SJSA1 (cell line): ENCODE data around the gene CCDC174. TPM values are rescaled to one million over a fixed set of nuclear protein-coding genes. Genes with fewer than 3 reads are reported as not detected.
"Not testable (repeated sequence)": the region's sequence is repeated elsewhere in the genome, so short reads cannot be mapped to it uniquely, and the experiment has no call there.

Experiments used
- DNase-seq, 2 experiments: peaks; one replicate each; pipeline ENCODE4 v3.0.0-alpha.2; 2015 to 2020; ENCODE audit warnings: low spot score in 2 of 2, low read depth in 1 of 2
- H3K27ac ChIP-seq: fragments of 250-450 bp; sonication (Bioruptor Pico); 2 replicates; pipeline ENCODE4 v1.5.1; 2020; ENCODE audit warnings: mild to moderate bottlenecking, moderate library complexity
- H3K27me3 ChIP-seq: fragments of 250-450 bp; sonication (Bioruptor Pico); replicated peaks from 2 replicates; pipeline ENCODE4 v1.5.1; 2020; ENCODE audit warnings: mild to moderate bottlenecking, moderate library complexity
- H3K36me3 ChIP-seq: fragments of 250-450 bp; sonication (Bioruptor Pico); 2 replicates; pipeline ENCODE4 v1.5.1; 2020; ENCODE audit warnings: mild to moderate bottlenecking
- H3K4me1 ChIP-seq: fragments of 250-450 bp; sonication (Bioruptor Pico); replicated peaks from 2 replicates; pipeline ENCODE4 v1.6.1; 2021; ENCODE audit warnings: mild to moderate bottlenecking
- H3K4me3 ChIP-seq: fragments of 250-450 bp; sonication (Bioruptor Pico); 2 replicates; pipeline ENCODE4 v1.5.1; 2020; ENCODE audit warnings: mild to moderate bottlenecking
- H3K9me3 ChIP-seq: fragments of 250-450 bp; sonication (Bioruptor Pico); replicated peaks from 2 replicates; pipeline ENCODE4 v1.5.1; 2020; ENCODE audit warnings: mild to moderate bottlenecking
- total RNA-seq: library from RNA; depleted of rRNA; stranded (reverse); fragments of >200 nt; shearing (Covaris generic); gene quantifications from 2 replicates; pipeline ENCODE4 v1.2.3, GENCODE V29; 2014

CCDC174 gene
- total RNA-seq, 1 experiment from 2014 or later, result 15.9 TPM

DNA sequence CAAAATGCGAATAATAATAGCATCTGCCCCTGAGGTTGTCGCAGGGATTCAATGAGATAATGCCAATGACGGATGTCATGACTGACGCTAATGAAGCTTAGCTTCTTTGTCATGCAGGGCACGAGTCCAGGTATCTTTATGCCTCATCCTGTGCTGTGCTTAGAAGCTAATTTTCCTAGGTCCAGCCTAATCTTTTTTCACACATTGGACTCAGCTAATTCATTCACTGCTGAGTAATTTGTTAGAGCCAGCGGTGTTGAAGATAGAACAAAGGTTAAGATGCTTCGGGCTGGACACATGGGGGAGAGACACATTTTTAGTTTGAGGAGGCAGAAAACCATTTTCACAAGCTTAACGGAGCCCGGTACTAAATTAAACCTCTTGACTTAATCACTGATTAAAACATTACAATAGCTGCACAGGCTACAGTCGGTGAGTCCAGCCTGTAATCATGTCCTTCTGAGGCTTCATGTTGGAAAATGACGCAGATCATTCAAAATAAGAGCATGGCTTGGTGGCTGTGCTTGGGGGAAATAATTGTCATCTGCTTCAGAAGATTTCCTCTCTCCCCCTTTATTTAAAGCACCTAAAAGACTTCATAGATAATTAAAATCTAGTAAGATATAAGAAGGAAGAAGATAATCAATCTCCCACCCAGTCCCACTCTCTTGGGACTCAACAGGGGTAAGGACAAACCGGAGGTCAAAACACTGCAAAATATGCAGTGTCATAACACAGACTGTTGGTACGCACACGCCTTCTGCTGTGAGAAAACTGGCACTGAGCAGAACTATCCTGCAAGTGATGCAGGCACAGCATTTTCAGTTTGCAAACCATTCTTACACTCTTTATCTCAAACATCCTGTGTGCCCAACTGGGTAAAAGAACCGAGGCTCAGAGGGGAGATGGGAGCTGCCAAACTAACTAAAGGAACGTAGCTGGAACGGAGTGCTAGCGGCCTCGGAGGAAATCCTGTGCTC is 3.3 kb upstream of the CCDC174 start:
- DNase-seq, result no peak
- no peaks in the 10 kb centered on the region for H3K27me3 ChIP-seq
- no peak overlapping the region for H3K27ac ChIP-seq
- H3K4me1 ChIP-seq, result peaks cover 19% of the 10 kb centered on the region
- no peaks in the 10 kb centered on the region for H3K9me3 ChIP-seq
- 0 out of 2 replicates have a peak, but pooled peaks cover 4% of the 10 kb centered on the region for H3K36me3 ChIP-seq
- H3K4me3 ChIP-seq, result no peak overlapping the region

GRCh38 chr3:14649466-14649865 is 2.1 kb upstream of the CCDC174 start:
- Histone ChIP-seq H3K27ac (no peak overlapping the region), H3K36me3 (peaks cover 13% of the 10 kb centered on the region; the same call in 1 of the 2 replicates), H3K4me3 (no peak overlapping the region)

DNA sequence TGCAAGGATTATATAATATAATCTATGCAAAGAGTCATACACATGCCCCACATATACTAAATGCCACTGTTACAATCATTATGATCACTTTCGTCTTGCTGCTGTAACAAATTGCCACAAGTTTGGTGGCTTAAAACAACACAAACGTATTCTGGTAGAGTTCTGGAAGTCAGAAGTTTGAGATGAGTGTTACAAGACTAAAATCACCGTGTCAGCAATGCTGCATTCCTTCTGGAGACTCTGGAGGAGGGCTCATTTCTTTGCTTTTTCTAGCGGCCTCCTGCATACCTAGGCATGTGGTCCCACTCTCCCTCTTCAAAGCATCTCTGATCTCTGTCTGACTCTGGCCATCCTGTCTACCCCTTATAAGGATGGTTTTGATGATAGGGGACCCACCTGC is 1.4 kb upstream of the CCDC174 start:
- no peaks in the 10 kb centered on the region for H3K9me3 ChIP-seq
- peaks cover 16% of the 10 kb centered on the region; the same call in 1 of the 2 replicates for H3K36me3 ChIP-seq
- no peak overlapping the region for H3K4me3 ChIP-seq
- H3K4me1 ChIP-seq, result peaks cover 16% of the 10 kb centered on the region
- H3K27ac ChIP-seq, result no peak overlapping the region
- DNase-seq, result no peak
- no peaks in the 10 kb centered on the region for H3K27me3 ChIP-seq

More at GRCh38 chr3:14649466-14649865, 2.1 kb upstream of the CCDC174 start:
- DNase-seq, result no peak
- H3K4me1 ChIP-seq, result peaks cover 16% of the 10 kb centered on the region
- H3K27me3 ChIP-seq, result no peaks in the 10 kb centered on the region
- no peaks in the 10 kb centered on the region for H3K9me3 ChIP-seq

GRCh38 chr3:14652360-14652907 is 872 bp downstream of the CCDC174 start:
- H3K27ac ChIP-seq, result peak overlapping the region; percentile 76; the same call in 1 of the 2 replicates
- not testable (repeated sequence) for DNase-seq, H3K27me3 ChIP-seq

GRCh38 chr3:14657579-14657978 is 6.0 kb downstream of the CCDC174 start:
- Histone ChIP-seq H3K9me3 (no peaks in the 10 kb centered on the region), H3K36me3 (peaks cover 83% of the 10 kb centered on the region), H3K27me3 (no peaks in the 10 kb centered on the region), H3K4me3 (no peak overlapping the region), H3K27ac (no peak overlapping the region), H3K4me1 (peaks cover 7% of the 10 kb centered on the region; the same call in 1 of the 2 replicates)
- no peak for DNase-seq

More at GRCh38 chr3:14652360-14652907, 872 bp downstream of the CCDC174 start:
- Histone ChIP-seq H3K4me3 (peak overlapping the region; percentile 63), H3K36me3 (peaks cover 37% of the 10 kb centered on the region), H3K4me1 (peaks cover 16% of the 10 kb centered on the region)
- H3K9me3 ChIP-seq, result not testable (repeated sequence)

- H3K9me3 ChIP-seq, result no peaks in the 10 kb centered on the region
- peaks cover 91% of the 10 kb centered on the region for H3K36me3 ChIP-seq
- no peak for DNase-seq
- no peaks in the 10 kb centered on the region for H3K4me1 ChIP-seq
- H3K4me3 ChIP-seq, result no peak overlapping the region
- no peaks in the 10 kb centered on the region for H3K27me3 ChIP-seq
- no peak overlapping the region for H3K27ac ChIP-seq
Observed at GRCh38 chr3:14658978-14659377, 7.4 kb downstream of the CCDC174 start.

DNA sequence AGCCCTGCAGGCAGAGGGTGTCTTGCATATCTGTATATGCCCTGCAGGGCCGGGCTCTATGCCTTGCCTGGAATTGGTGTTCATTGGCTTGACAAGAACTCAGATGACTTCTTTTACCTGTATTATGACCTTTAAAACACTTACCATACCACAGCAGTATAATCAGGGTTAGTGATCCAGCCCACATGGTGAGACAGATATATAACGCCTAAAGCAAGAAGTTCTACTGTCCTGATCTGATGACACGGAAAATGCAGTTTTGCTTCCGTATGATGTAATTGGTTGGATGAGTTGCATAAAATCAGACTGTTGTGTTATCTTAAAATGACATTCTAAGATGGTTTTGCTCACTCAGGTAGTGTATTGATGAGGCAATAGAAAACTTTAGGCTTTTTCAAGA is 9.4 kb downstream of the CCDC174 start:
- no peak overlapping the region for H3K27ac ChIP-seq
- no peak for DNase-seq
- no peaks in the 10 kb centered on the region for H3K4me1 ChIP-seq
- no peaks in the 10 kb centered on the region for H3K9me3 ChIP-seq
- peaks cover 94% of the 10 kb centered on the region for H3K36me3 ChIP-seq
- no peaks in the 10 kb centered on the region for H3K27me3 ChIP-seq
- H3K4me3 ChIP-seq, result no peak overlapping the region

- no peak for DNase-seq
- no peaks in the 10 kb centered on the region for H3K9me3 ChIP-seq
- peaks cover 90% of the 10 kb centered on the region for H3K36me3 ChIP-seq
- H3K27me3 ChIP-seq, result no peaks in the 10 kb centered on the region
- H3K4me1 ChIP-seq, result no peaks in the 10 kb centered on the region
- H3K4me3 ChIP-seq, result no peak overlapping the region
- no peak overlapping the region for H3K27ac ChIP-seq
Observed at GRCh38 chr3:14663396-14664135, 12.0 kb downstream of the CCDC174 start.

DNA sequence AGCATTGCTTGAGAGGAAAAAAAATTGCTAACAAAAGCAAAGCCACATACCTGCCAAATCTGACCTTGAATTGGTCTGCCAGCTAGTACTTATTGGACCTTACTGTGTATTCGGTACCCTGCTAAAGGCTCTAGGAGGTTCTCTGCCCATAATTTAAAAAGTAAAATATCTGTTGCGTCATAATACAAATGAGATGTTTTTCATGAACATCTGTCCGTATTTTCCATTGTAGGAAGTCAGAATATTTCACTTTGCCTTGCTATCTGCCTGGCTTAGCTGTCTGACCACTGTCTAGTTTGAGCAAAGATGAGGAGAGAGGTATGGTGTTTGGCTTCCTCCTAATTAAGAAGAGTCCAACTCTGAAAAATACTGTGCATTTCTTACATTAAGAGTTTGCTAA is 12.6 kb downstream of the CCDC174 start:
- no peak for DNase-seq
- Histone ChIP-seq H3K4me1 (no peaks in the 10 kb centered on the region), H3K4me3 (no peak overlapping the region), H3K36me3 (peaks cover 90% of the 10 kb centered on the region), H3K27me3 (no peaks in the 10 kb centered on the region), H3K9me3 (no peaks in the 10 kb centered on the region), H3K27ac (no peak overlapping the region)

DNA sequence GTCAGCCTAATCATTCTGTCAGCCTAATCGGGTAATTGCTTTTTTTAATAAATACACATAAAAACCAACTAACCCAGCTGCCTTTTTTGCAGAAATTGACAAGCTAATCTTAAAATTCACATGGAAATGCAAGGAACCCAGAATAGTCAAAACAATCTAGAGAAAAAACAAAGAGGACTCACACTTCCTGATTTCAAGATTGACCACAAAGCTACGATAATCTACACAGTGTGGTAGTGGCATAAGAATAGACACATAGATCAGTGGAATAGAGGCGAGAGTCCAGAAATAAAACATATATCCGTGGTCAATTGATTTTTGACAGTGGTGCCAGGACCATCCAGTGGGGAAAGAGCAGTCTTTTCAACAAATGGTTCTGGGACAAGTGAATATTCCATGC is 21.0 kb downstream of the CCDC174 start:
- no peak overlapping the region for H3K4me3 ChIP-seq
- H3K36me3 ChIP-seq, result peaks cover 57% of the 10 kb centered on the region
- DNase-seq, result no peak
- H3K4me1 ChIP-seq, result no peaks in the 10 kb centered on the region
- no peak overlapping the region for H3K27ac ChIP-seq
- no peaks in the 10 kb centered on the region for H3K9me3 ChIP-seq
- no peaks in the 10 kb centered on the region for H3K27me3 ChIP-seq

- H3K9me3 ChIP-seq, result no peaks in the 10 kb centered on the region; the same call in 1 of the 2 replicates
- peaks cover 36% of the 10 kb centered on the region for H3K36me3 ChIP-seq
- H3K4me3 ChIP-seq, result no peak within 1 kb of the TSS
- H3K27ac ChIP-seq, result no peak within 1 kb of the TSS
- H3K27me3 ChIP-seq, result no peaks in the 10 kb centered on the region
- no peaks in the 10 kb centered on the region for H3K4me1 ChIP-seq
- no peak for DNase-seq
Observed at GRCh38 chr3:14674841-14675240, 23.3 kb downstream of the CCDC174 start, which contains the start of gene C3orf20. Gene C3orf20 (plus strand): TSS chr3:14675141. CDS start chr3:14682714, 7,573 bp downstream.

- Histone ChIP-seq H3K36me3 (peaks cover 16% of the 10 kb centered on the region), H3K27me3 (no peaks in the 10 kb centered on the region), H3K4me3 (no peak overlapping the region), H3K27ac (no peak overlapping the region), H3K9me3 (no peaks in the 10 kb centered on the region; the same call in 1 of the 2 replicates), H3K4me1 (no peaks in the 10 kb centered on the region)
- no peak for DNase-seq
Observed at GRCh38 chr3:14676881-14677280, 25.3 kb downstream of the CCDC174 start.

- no peak for DNase-seq
- Histone ChIP-seq H3K9me3 (no peaks in the 10 kb centered on the region; the same call in 1 of the 2 replicates), H3K36me3 (peaks cover 5% of the 10 kb centered on the region; the same call in 1 of the 2 replicates), H3K4me1 (no peaks in the 10 kb centered on the region), H3K27ac (no peak overlapping the region), H3K27me3 (no peaks in the 10 kb centered on the region), H3K4me3 (no peak overlapping the region)
Observed at GRCh38 chr3:14678015-14678503, 26.5 kb downstream of the CCDC174 start.
